Suprapubic skin (tissue), 4 donors: ENCODE data around the gene NACAD.

Experiments
- EP300 ChIP-seq: sonication (generic); formaldehyde crosslinking; IDR thresholded peaks from one replicate; pipeline ENCODE4 v1.6.1; 2017; ENCODE audit warnings: antibody characterized with exemption
- POLR2A ChIP-seq, 2 donors: fragments of 450-650 bp; IDR thresholded peaks; one replicate each; pipeline ENCODE4 v1.6.1; 2017; ENCODE audit warnings: antibody characterized with exemption in 2 of 2, mild to moderate bottlenecking in 2 of 2, moderate library complexity in 2 of 2
- POLR2AphosphoS5 ChIP-seq, 3 donors: sonication (generic); formaldehyde crosslinking; IDR thresholded peaks; one replicate each; pipeline ENCODE4 v1.6.1; 2017; ENCODE audit warnings: antibody characterized with exemption in 3 of 3
- TF ChIP-seq, protein P1 (sequence below), 2 donors: fragments of 200-600 bp in 1 of 2; fragments of 450-650 bp in 1 of 2; sonication (generic) in 1 of 2; IDR thresholded peaks; one replicate each; pipeline ENCODE4 v1.5.1; 2016 to 2019; ENCODE audit warnings: antibody characterized with exemption in 2 of 2, mild to moderate bottlenecking in 1 of 2, moderate library complexity in 1 of 2

DNA sequence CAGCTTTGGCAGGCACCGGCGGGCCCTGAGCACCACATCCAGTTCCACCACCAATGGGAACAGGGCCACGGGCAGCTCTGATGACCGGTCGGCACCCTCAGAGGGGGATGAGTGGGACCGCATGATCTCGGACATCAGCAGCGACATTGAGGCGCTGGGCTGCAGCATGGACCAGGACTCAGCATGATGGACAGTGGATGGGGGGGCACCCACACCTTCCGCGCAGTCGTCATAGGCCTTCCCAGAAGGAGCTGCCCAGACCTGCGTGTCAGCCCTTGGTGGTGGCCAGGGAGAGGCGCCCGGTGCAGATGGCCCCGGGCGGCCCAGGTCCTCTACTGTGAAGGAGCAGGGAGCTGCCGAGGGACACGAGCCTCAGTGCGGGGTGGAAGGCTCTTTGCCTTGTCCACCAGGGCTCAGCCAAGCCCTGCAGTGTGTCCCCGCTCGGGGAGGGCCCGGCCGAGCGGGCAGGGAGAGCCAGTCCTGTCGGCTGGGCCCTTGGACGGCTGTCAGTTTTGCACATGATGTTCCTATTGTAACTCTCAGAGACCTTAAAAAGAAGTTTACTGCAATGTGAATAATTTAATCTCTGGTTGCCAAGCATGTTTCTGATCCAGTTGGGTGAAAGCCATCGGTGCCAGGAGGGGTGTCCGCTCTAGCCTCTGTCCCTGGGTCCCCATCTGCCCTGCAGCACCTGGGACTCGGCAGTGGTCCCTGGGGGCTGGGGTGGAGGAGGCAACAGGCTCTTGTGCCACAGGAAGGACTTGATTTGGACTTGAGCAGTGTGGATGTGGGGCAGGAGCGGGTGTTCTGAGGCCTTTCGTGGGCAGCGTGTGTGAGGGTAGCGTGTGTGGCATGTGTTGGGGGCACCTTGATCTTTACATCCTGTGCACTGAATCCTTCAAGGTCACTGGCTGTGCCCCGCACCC is 12.6 kb downstream of the NACAD start:
- TF ChIP-seq POLR2AphosphoS5 (IDR thresholded peaks at IDR 0.05), result no peak
- TF ChIP-seq, protein P1, sequence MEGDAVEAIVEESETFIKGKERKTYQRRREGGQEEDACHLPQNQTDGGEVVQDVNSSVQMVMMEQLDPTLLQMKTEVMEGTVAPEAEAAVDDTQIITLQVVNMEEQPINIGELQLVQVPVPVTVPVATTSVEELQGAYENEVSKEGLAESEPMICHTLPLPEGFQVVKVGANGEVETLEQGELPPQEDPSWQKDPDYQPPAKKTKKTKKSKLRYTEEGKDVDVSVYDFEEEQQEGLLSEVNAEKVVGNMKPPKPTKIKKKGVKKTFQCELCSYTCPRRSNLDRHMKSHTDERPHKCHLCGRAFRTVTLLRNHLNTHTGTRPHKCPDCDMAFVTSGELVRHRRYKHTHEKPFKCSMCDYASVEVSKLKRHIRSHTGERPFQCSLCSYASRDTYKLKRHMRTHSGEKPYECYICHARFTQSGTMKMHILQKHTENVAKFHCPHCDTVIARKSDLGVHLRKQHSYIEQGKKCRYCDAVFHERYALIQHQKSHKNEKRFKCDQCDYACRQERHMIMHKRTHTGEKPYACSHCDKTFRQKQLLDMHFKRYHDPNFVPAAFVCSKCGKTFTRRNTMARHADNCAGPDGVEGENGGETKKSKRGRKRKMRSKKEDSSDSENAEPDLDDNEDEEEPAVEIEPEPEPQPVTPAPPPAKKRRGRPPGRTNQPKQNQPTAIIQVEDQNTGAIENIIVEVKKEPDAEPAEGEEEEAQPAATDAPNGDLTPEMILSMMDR (IDR thresholded peaks at IDR 0.05), result no peak
- no peak for TF ChIP-seq EP300
- no peak for TF ChIP-seq POLR2A (IDR thresholded peaks at IDR 0.05)
